IMR-90 (cell line): ENCODE data around the gene PLXNA4. TPM values are rescaled to one million over a fixed set of nuclear protein-coding genes. Genes with fewer than 3 reads are reported as not detected.

Experiments
- ATAC-seq: fragments of 200-7000 bp; cut with Tn5 transposase; 2 replicates; pipeline ENCODE4 v1.9.1; 2020; ENCODE audit warnings: low read depth, mild to moderate bottlenecking, moderate library complexity
- BruUV-seq: library from RNA; stranded (reverse); fragments of 400-500 nt; replicated peaks from 2 replicates; lab custom pipeline; 2021; lab: Mats Ljungman, UMichigan
- CTCF ChIA-PET: fragments of 300-600 bp; formaldehyde crosslinking; extraction: SDS; loops from one replicate; lab custom pipeline; 2021; ENCODE audit warnings: antibody characterized with exemption; lab: Yijun Ruan, JAX
- POLR2A ChIA-PET: fragments of 300-600 bp; sonication (Branson Sonifier 250); formaldehyde crosslinking; loops from one replicate; lab custom pipeline; 2022; ENCODE audit warnings: antibody characterized with exemption; ENCODE audit not compliant: unreplicated experiment; lab: Charles Lee
- DNase-seq: peaks from one replicate; pipeline ENCODE4 v3.0.0; 2013
- H2AFZ ChIP-seq: replicated peaks from 2 replicates; pipeline ENCODE3; 2013; ENCODE audit warnings: low read length, mild to moderate bottlenecking; ENCODE audit not compliant: poor library complexity
- H2AK5ac ChIP-seq: 2 replicates; pipeline ENCODE4 v1.6.1; 2013; ENCODE audit warnings: low read depth, low read length, inconsistent platforms
- H2AK9ac ChIP-seq: replicated peaks from 2 replicates; pipeline ENCODE3; 2013; ENCODE audit warnings: mild to moderate bottlenecking, low read depth, low read length, moderate library complexity; ENCODE audit not compliant: poor library complexity
- H2BK120ac ChIP-seq: 2 replicates; pipeline ENCODE4 v1.6.1; 2013; ENCODE audit warnings: low read depth, low read length, inconsistent platforms
- H2BK15ac ChIP-seq: 3 replicates; pipeline ENCODE4 v1.6.1; 2013; ENCODE audit warnings: low read depth, low read length, inconsistent platforms
- H2BK20ac ChIP-seq: 2 replicates; pipeline ENCODE4 v1.6.1; 2013; ENCODE audit warnings: low read depth, mild to moderate bottlenecking, inconsistent platforms, low read length, moderate library complexity
- H2BK5ac ChIP-seq: 2 replicates; pipeline ENCODE4 v1.6.1; 2013; ENCODE audit warnings: mild to moderate bottlenecking, low read depth, low read length, inconsistent platforms; ENCODE audit not compliant: poor library complexity, severe bottlenecking
- H3K14ac ChIP-seq: replicated peaks from 2 replicates; pipeline ENCODE4 v1.6.1; 2013; ENCODE audit warnings: low read depth, low read length, inconsistent platforms
- H3K18ac ChIP-seq: 2 replicates; pipeline ENCODE4 v1.6.1; 2013; ENCODE audit warnings: low read depth, low read length, control low read depth
- H3K23ac ChIP-seq: 2 replicates; pipeline ENCODE4 v1.6.1; 2013; ENCODE audit warnings: low read depth, low read length, inconsistent platforms
- H3K27ac ChIP-seq: 2 replicates; pipeline ENCODE4 v1.5.1; 2013; ENCODE audit warnings: mild to moderate bottlenecking, control low read depth, low read length; ENCODE audit not compliant: insufficient read depth
- H3K27me3 ChIP-seq: 2 replicates; pipeline ENCODE4 v1.6.1; 2013; ENCODE audit warnings: low read length; ENCODE audit not compliant: control insufficient read depth, insufficient read depth
- H3K36me3 ChIP-seq: 2 replicates; pipeline ENCODE4 v1.6.1; 2013; ENCODE audit warnings: low read length, mixed read lengths; ENCODE audit not compliant: control insufficient read depth, insufficient read depth
- H3K4ac ChIP-seq: 2 replicates; pipeline ENCODE4 v1.6.1; 2013; ENCODE audit warnings: low read depth, low read length, inconsistent platforms
- H3K4me1 ChIP-seq: 2 replicates; pipeline ENCODE4 v1.6.1; 2013; ENCODE audit warnings: low read length, mixed read lengths; ENCODE audit not compliant: control insufficient read depth, insufficient read depth
- H3K4me2 ChIP-seq: 2 replicates; pipeline ENCODE4 v1.6.1; 2013; ENCODE audit warnings: low read depth, mild to moderate bottlenecking, control low read depth, low read length, moderate library complexity
- H3K4me3 ChIP-seq: 2 replicates; pipeline ENCODE4 v1.5.1; 2013; ENCODE audit warnings: low read depth, mild to moderate bottlenecking, control low read depth, low read length, moderate library complexity; ENCODE audit not compliant: insufficient read depth
- H3K56ac ChIP-seq: 2 replicates; pipeline ENCODE4 v1.6.1; 2013; ENCODE audit warnings: low read length, inconsistent platforms; ENCODE audit not compliant: insufficient read depth; ENCODE audit errors: extremely low read depth
- H3K79me1 ChIP-seq, 2 experiments: 2 replicates each; pipeline ENCODE4 v1.6.1; 2013; ENCODE audit warnings: low read length in 2 of 2, inconsistent platforms in 1 of 2, low read depth in 1 of 2
- H3K9ac ChIP-seq: 2 replicates; pipeline ENCODE4 v1.6.1; 2013; ENCODE audit warnings: low read depth, low read length, control low read depth
- H3K9me1 ChIP-seq: 2 replicates; pipeline ENCODE4 v1.6.1; 2013; ENCODE audit warnings: low read length, inconsistent platforms; ENCODE audit not compliant: insufficient read depth
- H3K9me3 ChIP-seq: 2 replicates; pipeline ENCODE4 v1.6.1; 2013; ENCODE audit warnings: low read length; ENCODE audit not compliant: control insufficient read depth, insufficient read depth
- H4K20me1 ChIP-seq: 2 replicates; pipeline ENCODE4 v1.6.1; 2013; ENCODE audit warnings: low read length, inconsistent platforms; ENCODE audit not compliant: insufficient read depth
- H4K5ac ChIP-seq: 2 replicates; pipeline ENCODE4 v1.6.1; 2013; ENCODE audit warnings: mild to moderate bottlenecking, low read depth, low read length, control low read depth
- H4K8ac ChIP-seq, 2 experiments: 2 replicates each; pipeline ENCODE4 v1.6.1; 2013; ENCODE audit warnings: low read depth in 2 of 2, low read length in 2 of 2, control low read depth in 1 of 2, inconsistent platforms in 1 of 2
- H4K91ac ChIP-seq: 2 replicates; pipeline ENCODE4 v1.6.1; 2013; ENCODE audit warnings: low read depth, low read length, inconsistent platforms; ENCODE audit not compliant: insufficient read depth
- CTCF ChIP-seq: conservative IDR thresholded peaks from 2 replicates; pipeline ENCODE4 v1.5.1; 2012; ENCODE audit warnings: mild to moderate bottlenecking, low read depth, low read length, improper control_type of control experiment
- RAD21 ChIP-seq: IDR thresholded peaks from 2 replicates; pipeline ENCODE4 v1.6.1; 2012; ENCODE audit warnings: low read length, improper control_type of control experiment
- SMC3 ChIP-seq: fragments of 150-350 bp; IDR thresholded peaks from 2 replicates; pipeline ENCODE4 v1.6.1; 2016; ENCODE audit warnings: low read depth, mild to moderate bottlenecking, antibody characterized with exemption, low read length, moderate library complexity
- USF2 ChIP-seq: fragments of 150-350 bp; IDR thresholded peaks from 2 replicates; pipeline ENCODE4 v1.6.1; 2017; ENCODE audit warnings: mild to moderate bottlenecking, antibody characterized with exemption, low read length, low read depth
- WGBS, 2 experiments: methylation state at CpG; one replicate each; pipeline versions ENCODE4 v1.1.5 to v1.1.7; 2013; ENCODE audit warnings: missing lambda C conversion rate in 2 of 2; ENCODE audit not compliant: insufficient read length in 1 of 2; ENCODE audit errors: extremely low coverage in 2 of 2; 5-methylcytosine and 5-hydroxymethylcytosine counted together
- dilution Hi-C: fragments of 300-500 bp; cut with HindIII; formaldehyde crosslinking; loops from one replicate; pipeline ENCODE4 v1.14.3; 2018; ENCODE audit warnings: low sequenced_read_pairs; ENCODE audit not compliant: unreplicated experiment
- in situ Hi-C: fragments of 300-500 bp; cut with MboI; formaldehyde crosslinking; loops from 3 replicates; pipeline ENCODE4 v1.14.3; 2019; ENCODE audit warnings: low sequenced_read_pairs, inconsistent platforms, mixed read lengths
- intact Hi-C: fragments of 100-400 bp; cut with micrococcal nuclease; formaldehyde crosslinking; loops from 2 replicates; pipeline ENCODE4 v1.10.0; 2022
- polyA plus RNA-seq, 3 experiments: library from polyadenylated mRNA; depleted of rRNA; stranded (reverse); fragments of >200 nt; gene quantifications; 2 replicates each; pipeline ENCODE4 v1.2.3, GENCODE V29; 2012; ENCODE audit warnings: low replicate concordance in 1 of 3
- total RNA-seq: library from RNA; depleted of rRNA; stranded (reverse); fragments of >200 nt; gene quantifications from 2 replicates; pipeline ENCODE4 v1.2.3, GENCODE V29; 2012

Gene PLXNA4
- total and polyA plus RNA-seq, 2 of the 4 experiments (the other 2 are of a cell fraction): under 0.01 TPM

- Histone ChIP-seq H3K4me2 (no peak overlapping the region), H3K23ac (no peak overlapping the region), H4K8ac (no peak overlapping the region), H3K4me1 (0 out of 2 replicates have a peak, but pooled peaks cover 2% of the 10 kb centered on the region), H3K18ac (no peak overlapping the region), H2BK120ac (no peak overlapping the region), H3K4ac (no peak overlapping the region), H2AK9ac (no peak overlapping the region), H3K9ac (no peak overlapping the region), H4K91ac (no peak overlapping the region), H3K79me1 (no peaks in the 10 kb centered on the region), H3K4me3 (no peak overlapping the region), H2BK15ac (no peak overlapping the region), H3K27me3 (peaks cover 25% of the 10 kb centered on the region), H4K5ac (no peak overlapping the region), H3K9me1 (no peaks in the 10 kb centered on the region), H2AK5ac (no peak overlapping the region), H3K9me3 (no peaks in the 10 kb centered on the region), H3K36me3 (no peaks in the 10 kb centered on the region), H3K27ac (no peak overlapping the region), H2BK20ac (no peak overlapping the region), H4K20me1 (no peaks in the 10 kb centered on the region; the same call in 1 of the 2 replicates), H3K14ac (no peak overlapping the region), H2BK5ac (no peak overlapping the region), H2AFZ (no peak overlapping the region), H3K56ac (no peak overlapping the region)
- 7% methylated on average over 2 of the region's 4 CpGs; no CpG with 5 or more reads in 1 of the 2 experiments for WGBS, 2 experiments
- no TSS peak for BruUV-seq
- POLR2A ChIA-PET: interaction anchor here (0.5 kb wide), 1 partner anchor 1360 kb away, joined by 3 read pairs; no protein-coding TSS in a partner anchor
- intact Hi-C loops (loop anchor here (1.0 to 5.0 kb wide), 4 partner anchors 262 to 762 kb away; no protein-coding TSS in a partner anchor), in situ Hi-C loops (loop anchor here (25.0 kb wide), 1 partner anchor 618 kb away; no protein-coding TSS in a partner anchor), dilution Hi-C loops (no loop called here)
- CTCF ChIA-PET: interaction anchor here (0.6 to 1.4 kb wide), 8 partner anchors 9 to 1216 kb away, joined by 3 to 9 read pairs (median 3); no protein-coding TSS in a partner anchor
- TF ChIP-seq USF2 (no peak), CTCF (peak; percentile 68), RAD21 (peak; percentile 66), SMC3 (peak; percentile 54)
- DNase-seq: peak; percentile 64
- ATAC-seq: peak; percentile 72
Observed at GRCh38 chr7:132580717-132581285, 4.5 kb upstream of the PLXNA4 start.
